Stomach (tissue), 9 donors: ENCODE results near the gene TLE3. TPM values are rescaled to one million over a fixed set of nuclear protein-coding genes. Genes with fewer than 3 reads are reported as not detected.
A peak's percentile ranks its signal among the peaks of the same experiment; 100 is the strongest.

Source experiments
- DNase-seq, 2 donors: peaks; one replicate each; pipeline versions ENCODE4 v3.0.0 to v3.0.0-alpha.2; 2013 to 2019
- H3K27ac ChIP-seq, 5 donors: fragments of 200-600 bp in 4 of 5; sonication (generic) in 4 of 5; one replicate each; pipeline ENCODE4 v1.5.1; 2013 to 2019; ENCODE audit warnings: mild to moderate bottlenecking in 1 of 5, moderate library complexity in 1 of 5
- H3K27me3 ChIP-seq, 3 donors: fragments of 200-600 bp; sonication (generic); one replicate each; pipeline ENCODE4 v1.5.1; 2017 to 2019; ENCODE audit warnings: mixed run types in 1 of 3
- H3K36me3 ChIP-seq, 4 donors: fragments of 200-600 bp; sonication (generic); 1 replicate in 3 of 4; 2 replicates in 1 of 4; pipeline ENCODE4 v1.5.1; 2016 to 2019
- H3K4me1 ChIP-seq, 4 donors: fragments of 200-600 bp; sonication (generic); one replicate each; pipeline ENCODE4 v1.5.1; 2016 to 2019
- H3K4me3 ChIP-seq, 4 donors: fragments of 200-600 bp; sonication (generic) in 3 of 4; one replicate each; pipeline ENCODE4 v1.5.1; 2016 to 2019; ENCODE audit warnings: mild to moderate bottlenecking in 1 of 4
- H3K9me3 ChIP-seq, 4 donors: fragments of 200-600 bp; sonication (generic); one replicate each; pipeline ENCODE4 v1.5.1; 2016 to 2019
- CTCF ChIP-seq, 7 experiments: fragments of 450-650 bp in 4 of 7; fragments of 200-600 bp in 3 of 7; sonication (generic) in 3 of 7; IDR thresholded peaks; one replicate each; pipeline ENCODE4 v1.5.1; 2016 to 2019; ENCODE audit warnings: antibody characterized with exemption in 7 of 7, control low read depth in 2 of 7, mild to moderate bottlenecking in 1 of 7
- EP300 ChIP-seq: sonication (generic); formaldehyde crosslinking; IDR thresholded peaks from one replicate; pipeline ENCODE4 v1.6.1; 2017; ENCODE audit warnings: antibody characterized with exemption
- POLR2A ChIP-seq, 4 donors: fragments of 450-650 bp; IDR thresholded peaks; one replicate each; pipeline ENCODE4 v1.6.1; 2016; ENCODE audit warnings: antibody characterized with exemption in 4 of 4, control low read depth in 2 of 4, mild to moderate bottlenecking in 1 of 4, moderate library complexity in 1 of 4
- POLR2AphosphoS5 ChIP-seq, 3 donors: sonication (generic); formaldehyde crosslinking; IDR thresholded peaks; one replicate each; pipeline ENCODE4 v1.6.1; 2016; ENCODE audit warnings: antibody characterized with exemption in 3 of 3
- WGBS, 5 donors: extraction: QIAGEN DNeasy Blood & Tissue Kit in 3 of 5; methylation state at CpG; one replicate each; pipeline versions ENCODE4 v1.1.5 to v1.1.7; 2013 to 2018; 5-methylcytosine and 5-hydroxymethylcytosine counted together
- intact Hi-C: fragments of 100-400 bp; cut with DNase I; formaldehyde crosslinking; loops from one replicate; pipeline ENCODE4 v1.15.1; 2023; ENCODE audit warnings: low total_unique reads
- polyA plus RNA-seq, 3 donors: library from polyadenylated mRNA; stranded (reverse); fragments of 200-250 nt; gene quantifications; one replicate each; pipeline ENCODE4 v1.2.3, GENCODE V29; 2013
- total RNA-seq, 5 donors: library from RNA; depleted of rRNA; stranded (reverse); fragments of >200 nt; gene quantifications; one replicate each; pipeline versions ENCODE4 v1.1.0 to v1.2.3, GENCODE V29; 2014 to 2016
- donor health status: healthy with polysubstance abuse.
- donor health status: Bipolar disorder and iron deficiency.
- donor health status: healthy.

TLE3 gene
- total and polyA plus RNA-seq, 8 donors: 13.3 to 186 (median 30.9) TPM

DNA sequence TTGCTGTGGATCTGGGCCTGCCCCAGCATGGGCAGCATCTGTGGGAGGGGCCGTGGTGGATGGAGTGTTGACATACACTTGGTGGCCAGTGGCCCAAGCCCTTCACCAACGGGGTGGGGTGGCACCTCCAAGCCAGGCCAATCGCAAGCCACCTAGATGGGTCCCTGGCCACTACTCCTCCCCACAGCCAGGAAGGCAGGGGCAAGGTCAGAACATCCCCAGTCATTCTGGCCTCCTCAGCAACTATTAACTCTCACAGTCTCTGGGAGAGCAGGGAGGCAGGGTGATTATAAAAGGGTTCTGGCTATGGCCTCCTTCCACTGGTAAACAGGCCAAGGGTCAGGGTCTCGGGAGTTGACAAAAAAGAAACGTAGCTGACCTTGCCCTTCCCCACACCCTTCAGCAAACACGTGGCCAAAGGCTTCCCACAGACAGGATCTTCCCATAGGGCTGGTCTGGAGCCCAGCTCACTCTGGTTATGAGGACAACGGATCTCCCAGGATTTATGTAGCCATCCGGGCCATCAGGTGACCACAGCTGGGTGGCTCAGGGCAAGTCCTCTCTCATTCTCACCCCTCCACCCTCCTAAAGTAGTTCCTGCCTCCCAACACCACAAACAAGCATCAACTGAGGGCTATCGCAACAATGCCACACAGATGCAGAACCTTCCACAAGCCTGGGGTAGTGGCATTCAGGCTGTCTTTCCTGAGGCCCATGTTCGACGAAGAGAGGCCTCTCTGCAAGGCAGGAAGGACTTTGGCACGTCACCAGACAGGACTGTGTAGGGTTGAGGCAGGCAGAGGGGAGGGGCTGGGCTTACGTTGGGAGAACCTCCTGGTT lies 18.9 kb downstream of the TLE3 start:
- DNase-seq: peak; percentile 61 to 75
- H3K27ac ChIP-seq: peak overlapping the region in 3 of 5 donors; percentile 25 to 47 (median 34)
- no peaks in the 10 kb centered on the region for H3K9me3 ChIP-seq
- H3K4me1 ChIP-seq: peaks cover 37 to 62% (median 57%) of the 10 kb centered on the region in 4 donors
- no peak for TF ChIP-seq EP300
- no peak for TF ChIP-seq POLR2A (IDR thresholded peaks at IDR 0.05)
- TF ChIP-seq CTCF (IDR thresholded peaks at IDR 0.05): no peak
- TF ChIP-seq POLR2AphosphoS5 (IDR thresholded peaks at IDR 0.05): no peak
- H3K27me3 ChIP-seq: no peaks in the 10 kb centered on the region
- no peak overlapping the region for H3K4me3 ChIP-seq
- H3K36me3 ChIP-seq: peaks cover 50 to 69% (median 67%) of the 10 kb centered on the region in 4 donors
- intact Hi-C loops: no loop called here
- 38 to 63% (median 55%) methylated on average over 7 to 13 of the region's 13 CpGs for WGBS, 5 donors

GRCh38 chr15:70077188-70078147 lies 20.2 kb downstream of the TLE3 start:
- TF ChIP-seq EP300: no peak
- TF ChIP-seq CTCF (IDR thresholded peaks at IDR 0.05): no peak
- TF ChIP-seq POLR2A (IDR thresholded peaks at IDR 0.05): no peak
- no peak for TF ChIP-seq POLR2AphosphoS5 (IDR thresholded peaks at IDR 0.05)
- no peak for DNase-seq
- Histone ChIP-seq H3K4me1 (peaks cover 37 to 51% (median 46%) of the 10 kb centered on the region in 4 donors), H3K27ac (no peak overlapping the region), H3K4me3 (no peak overlapping the region), H3K9me3 (no peaks in the 10 kb centered on the region), H3K36me3 (peaks cover 59 to 70% (median 68%) of the 10 kb centered on the region in 4 donors), H3K27me3 (no peaks in the 10 kb centered on the region)
- 67 to 78% (median 70%) methylated on average over 7 to 13 of the region's 13 CpGs for WGBS, 5 donors
- intact Hi-C loops: no loop called here

DNA sequence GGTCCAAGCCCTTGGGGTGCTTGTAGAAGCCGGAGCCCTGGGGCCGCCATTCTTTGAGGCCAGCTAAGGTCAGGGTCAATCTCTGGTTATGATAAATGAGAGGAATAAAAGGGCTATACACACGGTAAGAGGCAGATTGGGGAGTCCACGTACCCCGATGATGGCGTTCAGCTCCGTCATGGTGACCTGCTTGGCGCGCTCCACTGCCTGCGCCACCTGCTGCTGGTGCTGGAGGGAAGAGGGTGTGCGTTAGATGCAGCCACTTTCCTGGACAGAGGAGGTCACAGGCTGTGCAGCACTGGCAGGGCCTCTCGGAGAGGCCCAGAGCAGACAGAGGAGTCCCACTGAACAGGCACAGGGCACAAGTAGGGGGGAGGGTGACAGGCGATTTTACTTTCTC lies 23.3 kb downstream of the TLE3 start:
- Histone ChIP-seq H3K36me3 (peaks cover 62 to 76% (median 72%) of the 10 kb centered on the region in 4 donors), H3K27me3 (no peaks in the 10 kb centered on the region), H3K4me1 (peaks cover 32 to 48% (median 46%) of the 10 kb centered on the region in 4 donors), H3K4me3 (no peak overlapping the region), H3K9me3 (no peaks in the 10 kb centered on the region), H3K27ac (no peak overlapping the region)
- intact Hi-C loops: no loop called here
- WGBS, 5 donors: 93 to 96% (median 95%) methylated on average over 13 of the region's 13 CpGs
- DNase-seq: no peak
- TF ChIP-seq CTCF (IDR thresholded peaks at IDR 0.05): no peak
- no peak for TF ChIP-seq EP300
- no peak for TF ChIP-seq POLR2A (IDR thresholded peaks at IDR 0.05)
- TF ChIP-seq POLR2AphosphoS5 (IDR thresholded peaks at IDR 0.05): no peak

- no peak overlapping the region for H3K27ac ChIP-seq
- no peaks in the 10 kb centered on the region for H3K27me3 ChIP-seq
- no peaks in the 10 kb centered on the region for H3K9me3 ChIP-seq
- WGBS, 5 donors: 91 to 99% (median 94%) methylated on average over 3 of the region's 3 CpGs
- DNase-seq: no peak
- no peak for TF ChIP-seq EP300
- TF ChIP-seq CTCF (IDR thresholded peaks at IDR 0.05): no peak
- no peak for TF ChIP-seq POLR2A (IDR thresholded peaks at IDR 0.05)
- no peak for TF ChIP-seq POLR2AphosphoS5 (IDR thresholded peaks at IDR 0.05)
- H3K36me3 ChIP-seq: peaks cover 75 to 91% (median 87%) of the 10 kb centered on the region in 4 donors
- H3K4me1 ChIP-seq: peaks cover 28 to 40% (median 36%) of the 10 kb centered on the region in 4 donors
- no peak overlapping the region for H3K4me3 ChIP-seq
- intact Hi-C loops: no loop called here
Observed at GRCh38 chr15:70072479-70072878, 25.2 kb downstream of the TLE3 start.
